MV-4-11 (cell line): ENCODE data around the gene NRXN3.
A peak's percentile ranks its signal among the peaks of the same experiment; 100 is the strongest.
"Not testable (repeated sequence)": the region's sequence is repeated elsewhere in the genome, so short reads cannot be mapped to it uniquely, and the experiment has no call there.

ENCODE experiments used
- DNase-seq: peaks from one replicate; lab custom pipeline; 2025; lab: John Stamatoyannopoulos, UW

Gene NRXN3

GRCh38 chr14:78405079-78405856 is 235.1 kb downstream of the NRXN3 start:
- no peak for DNase-seq

GRCh38 chr14:78412475-78412874 is 242.3 kb downstream of the NRXN3 start:
- DNase-seq = no peak

DNA sequence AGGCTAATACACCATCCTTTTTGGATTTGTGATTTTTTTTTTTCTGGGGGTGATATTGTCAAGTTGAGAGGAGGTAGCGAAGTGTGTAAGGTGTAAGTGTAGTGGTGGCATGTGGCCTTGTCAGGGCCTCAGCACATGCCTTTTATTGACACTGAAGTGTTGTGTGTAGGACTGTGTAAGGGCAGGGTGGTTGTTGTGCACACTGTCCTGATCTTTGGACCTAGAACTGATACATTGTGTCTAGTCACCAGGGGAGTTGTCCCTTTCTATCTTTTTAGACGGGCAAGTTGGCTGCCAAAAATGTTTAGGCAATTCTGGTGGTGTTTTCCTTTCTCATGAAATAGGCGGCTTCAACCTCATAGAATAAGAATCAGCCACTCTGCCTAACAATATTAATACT is 244.0 kb downstream of the NRXN3 start:
- no peak for DNase-seq

DNA sequence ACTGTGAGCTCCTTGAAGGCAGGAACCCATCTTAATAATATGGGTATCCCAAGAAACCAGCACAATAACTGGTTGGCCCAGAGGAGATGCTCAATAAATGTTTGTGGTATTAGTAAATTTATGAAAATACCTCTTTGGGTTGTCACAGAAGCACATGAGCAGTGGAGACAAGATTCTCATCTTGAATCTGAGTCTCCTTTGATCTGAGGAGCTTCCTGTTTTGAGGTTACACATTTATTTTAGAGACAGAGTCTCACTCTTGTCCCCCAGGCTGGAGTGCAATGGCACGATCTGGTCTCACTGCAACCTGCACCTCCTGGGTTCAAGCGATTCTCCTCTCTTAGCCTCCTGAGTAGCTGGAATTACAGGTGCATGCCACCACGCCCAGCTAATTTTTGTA is 247.4 kb downstream of the NRXN3 start:
- DNase-seq = no peak

- no peak for DNase-seq
Observed at GRCh38 chr14:78424311-78424710, 254.1 kb downstream of the NRXN3 start.

GRCh38 chr14:78425330-78425729 is 255.2 kb downstream of the NRXN3 start:
- DNase-seq = no peak

DNA sequence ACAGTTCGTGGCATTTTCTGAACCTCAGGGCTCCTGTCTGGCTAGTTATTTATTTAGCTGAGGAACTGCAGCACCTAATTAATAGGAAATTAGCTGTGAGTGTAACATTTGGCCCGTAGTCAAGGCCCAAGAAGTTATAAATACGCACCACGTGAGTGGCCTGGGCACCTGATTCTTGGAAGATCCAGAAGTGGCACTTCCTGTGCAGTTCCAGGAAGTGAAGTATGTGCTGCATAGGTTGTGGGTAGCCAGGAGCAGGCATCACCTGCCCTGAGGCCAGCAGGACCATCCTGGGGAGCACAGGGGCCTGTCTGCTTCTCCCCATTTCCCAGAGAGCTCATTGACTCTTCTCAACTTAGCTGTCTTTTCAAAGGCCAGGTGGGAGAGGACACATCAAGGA is 255.6 kb downstream of the NRXN3 start:
- no peak for DNase-seq

DNA sequence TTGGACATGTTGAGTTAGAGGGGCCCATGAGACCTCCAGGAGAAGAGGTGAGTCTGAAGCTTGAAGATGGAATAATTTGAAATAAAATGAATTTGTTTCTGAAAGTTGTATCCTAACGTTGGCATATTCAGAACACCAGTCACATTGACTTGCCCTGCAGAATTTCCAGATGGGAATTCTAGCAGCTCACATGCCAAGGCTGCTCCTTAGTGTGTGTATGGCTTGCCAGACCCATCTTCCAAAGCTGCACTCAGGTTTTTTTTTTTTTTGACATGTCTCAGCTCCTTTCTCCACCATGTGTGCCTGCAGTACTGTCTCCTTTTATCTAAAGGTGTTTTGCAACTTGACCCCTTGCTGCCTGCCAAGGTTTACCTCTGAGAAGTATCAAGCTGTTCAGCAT is 261.9 kb downstream of the NRXN3 start:
- DNase-seq = no peak

DNA sequence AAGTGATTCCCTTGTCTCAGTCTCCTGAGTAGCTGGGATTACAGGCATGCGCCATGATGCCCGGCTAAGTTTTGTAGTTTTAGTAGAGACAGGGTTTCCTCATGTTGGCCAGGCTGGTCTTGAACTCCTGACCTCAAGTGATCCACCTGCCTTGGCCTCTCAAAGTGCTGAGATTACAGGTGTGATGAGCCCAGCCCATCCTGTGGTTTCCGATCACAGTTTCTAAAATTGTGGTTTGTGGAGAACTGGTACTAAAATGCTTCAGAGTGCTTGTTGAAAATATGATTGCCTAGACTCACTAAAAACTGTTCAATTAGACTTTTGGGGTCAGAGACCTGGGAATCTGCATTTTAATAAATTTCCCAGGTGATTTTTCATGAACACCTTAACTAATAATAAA is 267.3 kb downstream of the NRXN3 start:
- DNase-seq = not testable (repeated sequence)

DNA sequence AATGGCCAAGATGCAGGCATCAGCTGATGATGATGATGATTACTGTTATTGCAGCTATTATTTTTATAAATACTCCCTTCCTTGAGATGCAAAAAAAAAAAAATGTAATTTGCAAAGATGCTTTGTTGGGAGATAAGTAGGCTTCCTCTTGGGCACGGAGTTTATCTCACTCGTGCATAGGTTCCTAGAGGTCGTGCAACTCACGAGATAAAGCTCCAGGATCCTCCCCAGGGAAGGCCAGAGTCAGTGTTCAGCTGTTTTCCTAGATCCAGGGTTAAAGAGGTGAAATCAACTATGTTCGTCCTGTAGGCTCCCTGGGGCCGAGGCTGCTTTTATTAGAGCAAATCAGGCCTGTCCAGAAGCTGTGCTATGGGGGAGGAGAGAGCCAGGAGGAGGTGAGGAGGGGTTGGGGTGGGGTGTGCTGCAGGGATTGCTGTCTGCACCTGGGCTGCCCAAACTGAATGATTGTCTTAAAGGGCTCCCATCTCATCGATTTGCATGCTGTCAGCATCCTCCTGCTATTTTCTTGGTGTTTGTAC is 270.3 kb downstream of the NRXN3 start:
- DNase-seq = no peak

- no peak for DNase-seq
Observed at GRCh38 chr14:78443834-78444233, 273.7 kb downstream of the NRXN3 start.

DNA sequence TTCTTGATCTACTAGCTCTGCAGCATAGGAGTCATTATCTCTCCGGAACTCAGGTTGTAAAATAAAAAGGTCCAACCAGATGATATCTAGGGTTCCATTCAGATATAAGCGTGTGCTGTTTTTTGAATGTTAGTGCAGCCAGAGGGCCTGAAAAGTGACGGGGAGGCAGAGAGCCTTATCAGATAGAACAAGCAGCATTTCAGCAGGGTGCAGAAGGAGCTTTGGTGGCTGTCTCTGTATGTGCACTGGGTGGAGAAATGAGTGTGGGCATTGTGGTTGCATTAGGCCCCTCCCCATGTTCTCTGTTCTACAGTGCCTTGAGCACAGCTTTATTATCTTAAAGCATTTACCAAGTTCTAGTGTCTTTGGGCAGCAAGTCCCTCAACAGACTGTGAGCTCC is 275.1 kb downstream of the NRXN3 start:
- DNase-seq = no peak

DNA sequence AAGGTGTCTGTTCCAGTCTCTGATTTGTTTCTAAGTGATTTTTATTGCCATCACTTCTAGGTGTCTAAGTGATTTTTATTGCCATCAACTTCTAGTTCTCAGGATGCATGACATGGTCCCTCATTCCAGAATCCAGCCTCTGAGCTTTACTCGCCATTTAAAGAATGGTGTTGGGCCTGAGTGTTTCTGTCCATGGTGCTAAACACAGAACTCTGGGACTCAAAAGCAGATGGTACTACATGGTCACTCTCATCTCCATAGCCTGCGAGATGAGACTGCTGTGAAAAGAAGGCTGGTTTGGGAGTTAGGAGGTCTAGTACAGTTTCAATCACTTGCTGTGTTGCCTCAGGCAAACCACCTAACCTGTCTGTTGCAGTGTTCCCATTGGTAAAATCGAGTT is 276.6 kb downstream of the NRXN3 start:
- no peak for DNase-seq

DNA sequence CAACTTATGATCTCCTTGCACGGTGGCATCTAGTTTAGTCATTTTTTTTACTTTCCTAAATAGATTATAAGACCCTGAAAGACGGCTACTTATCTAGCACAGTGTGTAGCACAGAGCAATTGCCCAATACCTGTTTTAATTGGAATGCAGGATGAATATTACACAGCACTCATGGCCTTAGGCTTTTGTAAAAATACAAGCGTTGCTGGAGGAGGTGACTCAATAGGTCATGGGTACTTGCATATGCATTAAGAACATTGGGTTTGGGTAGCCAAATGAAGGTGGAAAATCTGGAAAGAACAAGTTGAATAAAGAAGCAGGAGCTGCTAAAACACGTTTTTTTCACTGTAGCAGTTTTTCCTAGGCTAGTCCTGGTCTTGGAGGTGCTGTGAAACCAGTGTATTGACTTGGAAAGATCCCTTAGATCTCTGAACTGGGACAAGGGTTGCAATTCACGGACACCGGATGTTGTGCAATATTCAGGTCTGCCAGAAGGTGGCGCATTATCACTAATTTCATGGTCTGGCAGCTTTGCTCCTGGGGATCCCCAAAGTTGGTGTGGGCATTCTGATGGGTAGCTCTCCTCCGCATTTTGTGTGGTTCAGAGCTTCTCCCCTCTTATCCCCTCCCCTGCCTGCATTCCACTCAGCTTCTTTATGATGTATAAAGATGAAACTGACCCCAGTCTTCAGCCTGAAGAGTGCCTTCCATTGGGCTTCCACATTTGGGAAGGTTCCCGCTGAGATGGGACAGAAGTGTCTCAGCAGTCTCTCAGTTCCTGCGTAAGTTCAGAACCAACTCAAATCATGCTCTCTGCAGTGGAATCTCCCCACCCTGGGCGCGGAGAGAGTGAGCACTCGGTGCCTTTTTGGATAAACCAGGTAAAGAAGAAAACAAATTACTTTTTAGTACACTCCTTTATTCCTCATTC is 278.3 kb downstream of the NRXN3 start:
- DNase-seq = peak; percentile 39

DNA sequence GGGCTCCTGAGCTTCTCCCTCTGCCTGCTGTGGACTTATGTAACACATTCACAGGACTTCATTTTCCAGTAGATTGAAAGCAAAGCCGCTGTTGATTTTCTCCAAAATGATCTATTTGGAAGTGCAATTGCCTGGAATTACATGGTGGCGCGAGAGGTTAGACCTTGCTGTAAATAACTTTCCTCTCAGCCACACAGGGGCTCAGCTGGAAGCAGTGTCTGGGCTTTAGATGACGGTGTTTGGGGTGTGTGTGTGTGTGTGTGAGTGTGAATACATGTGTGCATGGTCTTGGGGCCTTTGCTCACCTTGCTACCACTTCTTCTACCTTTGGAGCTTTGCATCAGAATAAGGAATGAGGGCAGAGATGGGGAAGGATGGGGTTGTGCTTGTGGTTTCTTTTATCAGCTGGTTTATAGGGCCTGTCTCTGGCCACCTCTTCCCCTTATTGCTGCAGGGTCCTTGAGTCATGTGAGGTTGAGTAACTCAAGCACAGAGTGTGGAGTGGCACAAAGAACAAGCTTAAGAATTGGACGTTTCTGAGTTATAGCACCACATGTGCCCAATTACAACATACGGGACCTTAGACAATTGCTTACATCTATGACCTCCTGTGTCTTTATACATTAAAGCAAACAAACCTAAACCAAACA is 280.6 kb downstream of the NRXN3 start:
- peak; percentile 91 for DNase-seq

- DNase-seq = peak; percentile 83
Observed at GRCh38 chr14:78451319-78451695, 281.1 kb downstream of the NRXN3 start.

GRCh38 chr14:78455896-78456435 is 285.8 kb downstream of the NRXN3 start:
- DNase-seq = peak; percentile 69

GRCh38 chr14:78469947-78470346 is 299.8 kb downstream of the NRXN3 start:
- DNase-seq = no peak

GRCh38 chr14:78479127-78479780 is 309.1 kb downstream of the NRXN3 start:
- no peak for DNase-seq

GRCh38 chr14:78484028-78484427 is 313.9 kb downstream of the NRXN3 start:
- no peak for DNase-seq

DNA sequence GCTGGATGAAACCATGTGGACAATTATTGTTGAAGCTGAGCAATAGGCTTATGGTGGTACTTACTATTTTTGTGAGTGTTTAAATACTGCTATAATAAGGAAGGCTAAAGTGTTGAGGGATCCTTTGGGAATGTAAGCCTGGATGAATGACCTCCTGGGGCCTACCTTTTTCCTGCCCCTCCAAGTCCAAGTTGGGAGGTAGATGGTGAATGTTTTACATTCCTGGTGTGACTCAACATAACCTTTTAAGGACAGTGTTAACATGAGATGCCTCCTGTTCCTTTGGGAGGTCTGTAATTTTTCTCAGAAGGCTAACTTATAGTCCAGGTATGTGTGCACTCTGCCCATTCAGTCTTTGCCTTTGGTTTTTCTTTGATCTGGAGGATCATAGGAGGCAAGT is 315.9 kb downstream of the NRXN3 start:
- DNase-seq = no peak

DNA sequence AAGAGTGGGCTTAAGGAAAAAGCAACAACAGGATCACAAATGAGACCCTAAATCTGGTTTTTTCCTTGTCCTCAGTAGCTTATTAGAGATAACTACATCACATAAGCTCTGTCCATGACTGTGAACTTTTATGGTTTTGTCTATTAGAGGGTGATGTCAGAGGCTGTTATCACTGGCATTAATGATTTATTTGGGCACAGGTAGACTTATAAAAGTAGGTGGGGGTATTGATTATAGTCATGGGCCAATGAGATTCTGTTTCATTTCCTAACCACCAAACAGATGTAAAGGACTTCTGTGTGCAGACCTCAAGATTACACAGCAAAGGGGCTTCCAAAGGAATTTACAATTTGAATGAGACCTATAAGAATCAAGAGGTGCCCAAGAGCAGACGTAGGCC is 316.4 kb downstream of the NRXN3 start:
- no peak for DNase-seq
